ENCODE data around the gene ZBTB42. TPM values are rescaled to one million over a fixed set of nuclear protein-coding genes. Genes with fewer than 3 reads are reported as not detected.
"Not testable (repeated sequence)": the region's sequence is repeated elsewhere in the genome, so short reads cannot be mapped to it uniquely, and the experiment has no call there.

ZBTB42 gene
- total RNA-seq, 1 donor = 2.9 TPM

- H4K20me1 ChIP-seq (ENCODE audit: insufficient read depth, low read length) = peaks cover 7% of the 10 kb centered on the region
- H3K4me1 ChIP-seq (ENCODE audit: insufficient read depth, low read length) = peaks cover 4% of the 10 kb centered on the region
- H3K9me3 ChIP-seq (ENCODE audit: low read depth, low read length) = no peaks in the 10 kb centered on the region
- H3K4me3 ChIP-seq (ENCODE audit: insufficient read depth, low read length) = no peak overlapping the region
- H3K27me3 ChIP-seq (ENCODE audit: insufficient read depth, low read length) = no peaks in the 10 kb centered on the region
- peak; percentile 15 for DNase-seq (ENCODE audit: insufficient read length, low spot score, missing footprints)
- no peaks in the 10 kb centered on the region for H3K79me2 ChIP-seq (ENCODE audit: insufficient read depth, low read length)
- H3K4me2 ChIP-seq (ENCODE audit: insufficient read depth, low read length) = no peak overlapping the region
- H3K36me3 ChIP-seq (ENCODE audit: insufficient read depth, low read length) = no peaks in the 10 kb centered on the region
- TF ChIP-seq CTCF (IDR thresholded peaks at IDR 0.05; ENCODE audit: extremely low read depth, low read depth, low read length) = no peak
- no peak overlapping the region for H3K27ac ChIP-seq (ENCODE audit: low read depth, low read length)
- H2AFZ ChIP-seq (ENCODE audit: low read length) = no peak overlapping the region
Measured at GRCh38 chr14:104806625-104807465, 5.9 kb downstream of the ZBTB42 start.

DNA sequence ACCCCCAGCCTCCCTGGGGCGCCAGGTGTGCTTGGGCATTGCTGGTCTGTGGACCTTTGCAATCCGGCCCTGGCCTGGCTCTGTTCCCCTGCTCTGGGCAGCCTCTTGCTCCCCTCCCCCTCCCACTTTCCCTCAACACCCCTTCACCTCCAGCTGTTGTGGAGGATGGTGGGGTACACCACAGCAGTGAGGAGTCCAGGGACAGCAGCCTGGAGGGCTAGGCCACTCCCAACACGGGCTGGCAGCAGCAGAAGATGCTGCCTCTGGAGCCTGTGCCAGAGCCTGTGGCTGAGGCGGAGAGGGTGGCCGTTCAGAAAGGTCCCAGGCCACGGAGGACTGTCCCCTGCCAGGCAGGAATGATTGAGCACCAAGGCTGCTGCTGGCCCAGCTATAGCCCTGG is 7.6 kb downstream of the ZBTB42 start:
- Histone ChIP-seq H4K20me1 (ENCODE audit: insufficient read depth, low read length) (no peaks in the 10 kb centered on the region), H3K4me1 (ENCODE audit: insufficient read depth, low read length) (peaks cover 4% of the 10 kb centered on the region), H3K36me3 (ENCODE audit: insufficient read depth, low read length) (no peaks in the 10 kb centered on the region), H3K4me2 (ENCODE audit: insufficient read depth, low read length) (no peak overlapping the region), H3K27ac (ENCODE audit: low read depth, low read length) (no peak overlapping the region), H3K4me3 (ENCODE audit: insufficient read depth, low read length) (no peak overlapping the region), H3K9me3 (ENCODE audit: low read depth, low read length) (no peaks in the 10 kb centered on the region), H3K27me3 (ENCODE audit: insufficient read depth, low read length) (no peaks in the 10 kb centered on the region), H3K79me2 (ENCODE audit: insufficient read depth, low read length) (no peaks in the 10 kb centered on the region), H2AFZ (ENCODE audit: low read length) (no peak overlapping the region)
- TF ChIP-seq CTCF (IDR thresholded peaks at IDR 0.05; ENCODE audit: extremely low read depth, low read depth, low read length) = no peak
- peak; percentile 52 for DNase-seq (ENCODE audit: insufficient read length, low spot score, missing footprints)

DNA sequence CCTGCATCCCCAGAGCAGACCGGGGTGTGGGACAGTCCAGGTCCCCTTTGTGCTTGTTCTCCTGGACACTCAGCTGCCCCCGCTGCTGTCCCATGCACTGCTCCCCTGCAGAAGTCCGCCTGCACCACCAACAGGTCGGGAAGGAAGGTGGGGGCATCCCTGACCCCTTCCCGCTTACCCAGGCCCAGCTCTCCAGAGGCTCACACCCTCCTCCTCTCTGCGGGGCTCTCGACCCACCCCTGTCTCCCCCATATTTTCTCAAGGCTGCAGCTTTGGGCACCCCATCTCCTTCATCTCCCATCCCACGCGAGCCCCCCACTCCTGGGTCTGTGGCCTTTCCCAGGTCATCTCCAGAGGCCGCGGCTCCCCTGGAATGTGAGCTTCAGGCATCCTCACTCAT is 9.4 kb downstream of the ZBTB42 start:
- no peak overlapping the region for H3K4me2 ChIP-seq (ENCODE audit: insufficient read depth, low read length)
- no peak for DNase-seq (ENCODE audit: insufficient read length, low spot score, missing footprints)
- TF ChIP-seq CTCF (IDR thresholded peaks at IDR 0.05; ENCODE audit: extremely low read depth, low read depth, low read length) = no peak
- H3K36me3 ChIP-seq (ENCODE audit: insufficient read depth, low read length) = no peaks in the 10 kb centered on the region
- no peak overlapping the region for H2AFZ ChIP-seq (ENCODE audit: low read length)
- no peaks in the 10 kb centered on the region for H3K27me3 ChIP-seq (ENCODE audit: insufficient read depth, low read length)
- H3K27ac ChIP-seq (ENCODE audit: low read depth, low read length) = no peak overlapping the region
- H4K20me1 ChIP-seq (ENCODE audit: insufficient read depth, low read length) = no peaks in the 10 kb centered on the region
- peaks cover 9% of the 10 kb centered on the region for H3K4me1 ChIP-seq (ENCODE audit: insufficient read depth, low read length)
- no peaks in the 10 kb centered on the region for H3K9me3 ChIP-seq (ENCODE audit: low read depth, low read length)
- peaks cover 11% of the 10 kb centered on the region for H3K79me2 ChIP-seq (ENCODE audit: insufficient read depth, low read length)
- H3K4me3 ChIP-seq (ENCODE audit: insufficient read depth, low read length) = no peak overlapping the region

GRCh38 chr14:104813286-104813685 is 12.4 kb downstream of the ZBTB42 start:
- no peak for DNase-seq (ENCODE audit: insufficient read length, low spot score, missing footprints)

GRCh38 chr14:104814701-104815100 is 13.8 kb downstream of the ZBTB42 start:
- H3K4me2 ChIP-seq (ENCODE audit: insufficient read depth, low read length) = peak overlapping the region; percentile 93
- not testable (repeated sequence) for H3K9me3 ChIP-seq (ENCODE audit: low read depth, low read length); H3K36me3 ChIP-seq (ENCODE audit: insufficient read depth, low read length); H2AFZ ChIP-seq (ENCODE audit: low read length); H3K27ac ChIP-seq (ENCODE audit: low read depth, low read length); DNase-seq (ENCODE audit: insufficient read length, low spot score, missing footprints); H3K27me3 ChIP-seq (ENCODE audit: insufficient read depth, low read length); H4K20me1 ChIP-seq (ENCODE audit: insufficient read depth, low read length)
- peaks cover 16% of the 10 kb centered on the region for H3K4me1 ChIP-seq (ENCODE audit: insufficient read depth, low read length)
- peaks cover 16% of the 10 kb centered on the region for H3K79me2 ChIP-seq (ENCODE audit: insufficient read depth, low read length)
- peak overlapping the region; percentile 94 for H3K4me3 ChIP-seq (ENCODE audit: insufficient read depth, low read length)

More at GRCh38 chr14:104813286-104813685, 12.4 kb downstream of the ZBTB42 start:
- Histone ChIP-seq H3K4me3 (ENCODE audit: insufficient read depth, low read length) (no peak overlapping the region), H3K36me3 (ENCODE audit: insufficient read depth, low read length) (no peaks in the 10 kb centered on the region), H2AFZ (ENCODE audit: low read length) (no peak overlapping the region), H3K27me3 (ENCODE audit: insufficient read depth, low read length) (no peaks in the 10 kb centered on the region), H4K20me1 (ENCODE audit: insufficient read depth, low read length) (no peaks in the 10 kb centered on the region), H3K27ac (ENCODE audit: low read depth, low read length) (no peak overlapping the region), H3K4me1 (ENCODE audit: insufficient read depth, low read length) (peaks cover 16% of the 10 kb centered on the region), H3K79me2 (ENCODE audit: insufficient read depth, low read length) (peaks cover 16% of the 10 kb centered on the region), H3K9me3 (ENCODE audit: low read depth, low read length) (no peaks in the 10 kb centered on the region), H3K4me2 (ENCODE audit: insufficient read depth, low read length) (no peak overlapping the region)
- TF ChIP-seq CTCF (IDR thresholded peaks at IDR 0.05; ENCODE audit: extremely low read depth, low read depth, low read length) = no peak

Data from osteoblast (primary cell).